Measurements from ENCODE around the gene CACNA1C. TPM values are rescaled to one million over a fixed set of nuclear protein-coding genes. Genes with fewer than 3 reads are reported as not detected.

The CACNA1C gene
- total RNA-seq, 8 experiments from 2014 or later, result 0.97 to 36.4 (median 5.1) TPM

DNA sequence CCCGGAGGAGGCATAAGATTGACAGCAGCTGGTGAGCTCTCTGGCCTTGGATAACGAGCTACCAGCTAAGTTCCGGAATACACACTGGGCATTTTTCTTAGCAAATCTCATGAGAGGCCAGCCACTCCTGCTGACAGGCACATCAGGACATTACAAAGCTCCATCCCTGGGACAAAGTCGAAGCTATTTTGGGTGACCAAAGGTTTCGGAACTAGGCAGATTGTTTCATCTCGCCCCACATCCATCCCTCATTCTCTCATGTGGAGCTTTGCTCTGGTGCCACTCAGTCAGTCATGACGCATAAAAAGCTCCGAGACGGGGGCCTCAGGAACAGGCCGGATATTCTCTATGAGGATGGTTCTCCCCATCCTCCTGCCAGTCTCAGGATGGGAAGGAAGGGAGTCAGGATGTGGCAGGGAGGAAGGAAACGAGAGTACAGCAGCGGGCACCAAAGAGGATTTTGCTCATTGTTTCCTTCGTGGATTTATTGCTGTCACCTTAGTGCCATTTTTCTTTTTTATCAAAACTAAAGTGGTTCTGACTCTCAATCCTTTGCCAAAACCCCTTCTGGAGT is 488.9 kb downstream of the CACNA1C start:
- Histone ChIP-seq H3K4me1 (replicated peaks in 1 of 2) (no peaks in the 10 kb centered on the region), H3K27ac (no peak overlapping the region), H3K4me3 (no peak overlapping the region)
- in situ Hi-C loops (cut with MboI; ENCODE audit: low pct_unique_long_range_greater_than_20kb in 2 of 9, low sequenced_read_pairs in 9 of 9, unreplicated experiment in 9 of 9), result no loop called here
- no peak for ATAC-seq (replicated peaks in 6 of 8)
- 20 to 95% (median 89%) methylated on average over 1 to 6 of the region's 13 CpGs for WGBS, 10 experiments

DNA sequence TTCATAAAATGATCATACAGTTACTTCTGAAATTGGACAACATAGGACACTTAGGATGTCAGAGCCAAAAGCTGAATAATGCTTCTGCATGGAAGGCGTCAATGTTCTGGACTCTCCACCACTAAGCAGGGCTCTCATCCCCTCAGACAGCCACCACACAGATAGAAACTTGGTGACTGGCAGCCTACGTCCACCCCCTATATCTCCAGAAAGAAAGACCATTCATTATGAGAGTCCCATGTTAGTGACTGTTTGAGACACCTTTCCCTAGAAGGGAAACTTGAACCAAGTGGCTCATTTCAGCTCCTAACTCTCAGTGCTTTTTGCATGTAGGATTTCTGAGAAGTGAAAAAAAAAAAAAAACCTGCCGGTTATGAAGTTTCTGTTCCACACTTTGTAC is 491.0 kb downstream of the CACNA1C start:
- 64 to 100% (median 80%) methylated on average over 1 to 3 of the region's 3 CpGs; no CpG with 5 or more reads in 1 of the 10 experiments for WGBS, 10 experiments
- no peak overlapping the region for H3K27ac ChIP-seq
- H3K4me1 ChIP-seq (replicated peaks in 1 of 2), result no peaks in the 10 kb centered on the region
- no peak overlapping the region for H3K4me3 ChIP-seq
- no peak for ATAC-seq (replicated peaks in 6 of 8)
- in situ Hi-C loops (cut with MboI; ENCODE audit: low pct_unique_long_range_greater_than_20kb in 2 of 9, low sequenced_read_pairs in 9 of 9, unreplicated experiment in 9 of 9), result no loop called here

DNA sequence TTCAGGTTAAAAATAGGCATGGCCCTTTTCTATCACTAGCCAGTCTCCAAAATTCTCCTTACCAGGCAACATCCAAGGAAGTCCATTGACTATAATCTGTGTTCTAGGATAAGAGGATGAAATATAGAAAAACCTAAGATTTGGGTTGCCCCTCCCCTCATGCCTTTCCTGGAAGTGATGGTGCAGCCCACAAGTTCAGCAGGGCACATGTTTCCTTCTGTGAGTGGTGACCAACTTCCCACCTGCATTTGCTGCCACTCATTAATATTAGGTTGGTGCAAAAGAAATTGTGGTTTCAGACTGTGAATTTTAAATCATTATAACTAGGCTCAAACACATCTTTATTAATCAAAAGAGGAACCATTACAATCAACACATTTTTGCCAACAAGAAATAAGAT is 491.4 kb downstream of the CACNA1C start:
- H3K4me1 ChIP-seq (replicated peaks in 1 of 2), result no peaks in the 10 kb centered on the region
- in situ Hi-C loops (cut with MboI; ENCODE audit: low pct_unique_long_range_greater_than_20kb in 2 of 9, low sequenced_read_pairs in 9 of 9, unreplicated experiment in 9 of 9), result no loop called here
- ATAC-seq (replicated peaks in 6 of 8), result no peak
- H3K4me3 ChIP-seq, result no peak overlapping the region
- no peak overlapping the region for H3K27ac ChIP-seq

DNA sequence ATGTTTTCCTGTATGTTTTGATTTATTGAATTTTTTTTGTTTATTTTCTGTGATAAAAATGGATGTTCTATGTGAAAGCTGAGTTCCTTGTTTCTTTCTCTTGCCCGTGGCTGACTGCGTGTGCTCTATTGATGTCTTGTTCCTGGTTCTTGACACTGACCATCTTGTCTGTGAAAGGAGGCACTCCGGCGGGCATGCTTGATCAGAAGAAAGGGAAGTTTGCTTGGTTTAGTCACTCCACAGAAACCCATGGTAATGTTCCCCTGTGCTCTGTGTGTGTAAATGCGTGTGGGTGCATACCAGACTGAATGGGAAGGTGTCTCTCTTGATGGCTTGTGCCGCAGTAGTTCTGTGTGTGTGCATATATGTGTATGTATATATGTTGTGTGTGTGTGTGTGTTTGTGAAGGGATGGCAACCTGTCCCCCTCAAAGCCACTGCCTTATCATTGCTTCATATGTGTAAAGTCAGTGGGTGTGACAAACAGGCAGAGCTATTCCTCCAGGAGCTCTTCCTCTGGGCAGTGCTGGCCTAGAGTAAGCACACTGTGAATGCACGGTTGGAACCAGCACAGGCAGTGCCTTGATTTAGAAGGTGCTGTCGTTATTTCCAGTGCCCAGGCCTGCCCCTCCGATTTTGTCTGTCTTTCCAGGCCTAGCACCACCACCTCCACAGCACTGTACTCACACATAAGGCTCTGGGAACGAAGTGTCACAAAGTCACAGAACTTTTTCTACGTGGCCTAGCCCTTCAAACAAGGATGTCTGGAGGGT is 494.7 kb downstream of the CACNA1C start:
- Histone ChIP-seq H3K27ac (no peak overlapping the region), H3K4me3 (no peak overlapping the region), H3K4me1 (replicated peaks in 1 of 2) (no peaks in the 10 kb centered on the region)
- in situ Hi-C loops (cut with MboI; ENCODE audit: low pct_unique_long_range_greater_than_20kb in 2 of 9, low sequenced_read_pairs in 9 of 9, unreplicated experiment in 9 of 9), result no loop called here
- 78 to 92% (median 83%) methylated on average over 4 to 8 of the region's 11 CpGs; no CpG with 5 or more reads in 2 of the 10 experiments for WGBS, 10 experiments
- ATAC-seq (replicated peaks in 6 of 8), result no peak

DNA sequence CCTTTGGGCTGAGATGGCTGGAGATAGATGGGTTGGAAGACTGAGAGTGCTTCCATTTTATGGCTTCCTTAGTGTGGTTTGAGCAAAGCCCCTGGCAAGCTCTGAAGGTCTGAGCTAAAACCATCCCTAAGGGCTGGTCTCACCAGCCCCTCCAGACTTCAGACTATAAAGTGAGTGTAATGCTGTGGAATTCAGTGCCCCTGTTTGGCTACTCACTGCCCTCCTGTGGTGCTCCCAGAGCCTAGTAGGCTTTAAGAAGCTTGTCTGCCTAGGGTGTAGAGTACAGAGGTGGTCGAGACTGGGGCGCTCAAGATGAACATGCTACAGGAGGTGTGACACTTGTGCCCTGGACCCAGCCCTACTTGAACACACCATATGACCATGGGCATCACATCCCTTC is 495.3 kb downstream of the CACNA1C start:
- no peak for ATAC-seq (replicated peaks in 6 of 8)
- H3K27ac ChIP-seq, result no peak overlapping the region
- H3K4me1 ChIP-seq (replicated peaks in 1 of 2), result no peaks in the 10 kb centered on the region
- in situ Hi-C loops (cut with MboI; ENCODE audit: low pct_unique_long_range_greater_than_20kb in 2 of 9, low sequenced_read_pairs in 9 of 9, unreplicated experiment in 9 of 9), result no loop called here
- H3K4me3 ChIP-seq, result no peak overlapping the region
- WGBS, 10 experiments, result 70 to 100% (median 81%) methylated on average over 1 to 2 of the region's 2 CpGs; no CpG with 5 or more reads in 6 of the 10 experiments

DNA sequence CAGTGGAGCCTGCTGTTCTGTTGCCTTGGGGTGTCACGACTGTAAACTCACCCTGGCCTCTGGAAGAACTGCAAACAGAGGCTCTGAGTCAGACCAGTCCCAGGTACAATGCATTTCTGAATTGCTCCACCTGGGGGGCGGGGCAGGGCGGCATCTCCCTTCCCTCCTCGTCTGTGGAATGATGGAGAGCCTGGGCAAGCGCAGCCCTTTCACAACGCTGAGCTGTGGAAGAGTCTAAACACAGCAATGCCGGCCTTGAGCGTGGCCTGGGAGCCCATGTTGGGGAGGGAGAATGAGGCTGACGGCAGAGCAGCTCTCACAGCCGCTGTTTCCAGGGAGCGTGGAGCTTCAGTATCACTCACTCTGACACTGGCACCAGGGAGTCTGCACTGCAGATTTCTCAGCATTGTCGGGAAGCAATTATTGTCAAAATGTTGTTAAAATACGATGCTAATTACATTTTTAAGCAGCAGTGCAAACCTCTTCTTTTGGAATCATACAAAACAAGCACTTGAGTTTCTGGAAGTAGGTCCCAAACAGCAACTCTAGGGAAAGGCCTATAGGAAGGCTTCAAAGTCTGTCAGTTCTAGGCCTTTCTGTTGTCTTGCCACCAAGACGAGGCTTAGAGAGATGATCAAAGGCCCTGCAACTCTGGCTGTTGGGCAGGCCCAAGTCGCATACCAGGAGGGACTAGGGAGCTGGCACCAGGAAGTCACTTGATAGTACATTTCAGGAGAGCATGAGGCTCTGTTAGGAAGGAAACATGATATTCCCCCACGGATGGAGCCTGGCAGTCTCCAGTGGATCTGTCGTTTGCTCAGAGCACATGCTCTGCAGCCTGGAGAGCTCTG is 498.0 kb downstream of the CACNA1C start:
- WGBS, 10 experiments, result 40 to 100% (median 77%) methylated on average over 1 to 11 of the region's 17 CpGs; no CpG with 5 or more reads in 1 of the 10 experiments
- no peaks in the 10 kb centered on the region for H3K4me1 ChIP-seq (replicated peaks in 1 of 2)
- H3K4me3 ChIP-seq, result no peak overlapping the region
- in situ Hi-C loops (cut with MboI; ENCODE audit: low pct_unique_long_range_greater_than_20kb in 2 of 9, low sequenced_read_pairs in 9 of 9, unreplicated experiment in 9 of 9), result no loop called here
- H3K27ac ChIP-seq, result no peak overlapping the region
- peak in 5 of 8 experiments; percentile 22 to 88 (median 56) for ATAC-seq (replicated peaks in 6 of 8)

DNA sequence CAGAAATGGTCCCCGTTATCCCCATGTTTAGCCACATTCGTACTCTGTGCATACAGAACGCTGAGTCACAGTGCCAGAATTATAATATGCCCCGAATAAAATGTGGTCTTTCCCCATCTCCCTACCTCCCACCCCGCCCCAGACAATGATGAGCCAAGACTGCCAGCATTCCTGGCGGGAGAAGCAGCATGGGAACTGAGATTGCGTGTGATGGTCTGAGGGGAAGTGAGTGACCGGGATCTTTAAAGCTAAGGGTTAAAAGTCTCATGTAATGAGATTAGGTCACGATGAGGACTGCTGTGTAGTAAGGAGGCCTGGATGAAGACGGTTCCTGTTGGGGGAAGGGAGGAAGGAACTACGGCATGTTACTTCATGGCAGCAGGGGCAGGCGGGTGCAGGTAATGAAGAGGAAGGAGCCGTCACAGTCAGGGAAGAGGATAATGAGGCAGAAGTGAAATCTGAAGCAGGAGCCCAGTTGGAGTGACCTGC is 498.7 kb downstream of the CACNA1C start:
- no peak overlapping the region for H3K4me3 ChIP-seq
- 73 to 100% (median 83%) methylated on average over 1 to 11 of the region's 13 CpGs; no CpG with 5 or more reads in 1 of the 10 experiments for WGBS, 10 experiments
- H3K27ac ChIP-seq, result no peak overlapping the region
- in situ Hi-C loops (cut with MboI; ENCODE audit: low pct_unique_long_range_greater_than_20kb in 2 of 9, low sequenced_read_pairs in 9 of 9, unreplicated experiment in 9 of 9), result no loop called here
- no peaks in the 10 kb centered on the region for H3K4me1 ChIP-seq (replicated peaks in 1 of 2)
- peak in 1 of 8 experiments; percentile 42 for ATAC-seq (replicated peaks in 6 of 8)

DNA sequence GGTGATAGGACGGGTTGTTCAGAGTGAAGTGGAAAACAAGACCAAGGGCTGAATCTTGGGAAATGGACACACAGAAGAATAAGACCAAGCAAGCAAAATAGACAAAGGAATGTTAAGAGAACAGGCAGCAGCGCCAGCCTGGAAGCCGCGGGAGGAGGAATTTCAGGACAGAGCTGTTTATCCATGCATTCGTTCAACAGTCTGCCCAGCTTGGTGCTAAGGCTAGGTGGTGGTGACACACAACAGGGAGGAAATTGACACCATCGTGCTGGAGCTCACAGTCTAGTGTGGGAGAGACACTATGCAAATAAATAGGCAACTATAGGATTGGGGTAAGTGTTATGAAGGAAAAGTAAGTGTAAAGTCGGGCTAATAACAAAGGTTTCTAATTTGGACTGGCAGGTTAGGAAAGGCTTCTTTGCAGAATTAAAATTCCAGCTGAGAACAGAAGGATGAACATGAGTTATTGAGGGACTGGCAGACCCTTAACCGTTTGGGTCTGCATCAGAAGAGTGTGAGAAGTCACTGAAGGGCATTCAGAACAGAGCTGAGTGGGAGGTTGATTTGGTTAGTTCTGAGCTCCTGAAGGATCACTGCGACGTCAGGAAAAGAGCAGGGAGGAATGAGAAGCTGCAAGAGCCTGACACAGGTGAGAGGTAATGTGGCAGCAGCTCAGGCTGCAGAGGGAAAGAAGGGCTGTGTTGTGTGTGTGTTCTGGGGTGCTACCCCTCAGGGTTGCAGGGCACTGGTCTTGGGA is 499.4 kb downstream of the CACNA1C start:
- WGBS, 10 experiments, result 56 to 100% (median 78%) methylated on average over 1 to 9 of the region's 10 CpGs
- no peak overlapping the region for H3K27ac ChIP-seq
- no peak overlapping the region for H3K4me3 ChIP-seq
- in situ Hi-C loops (cut with MboI; ENCODE audit: low pct_unique_long_range_greater_than_20kb in 2 of 9, low sequenced_read_pairs in 9 of 9, unreplicated experiment in 9 of 9), result no loop called here
- no peaks in the 10 kb centered on the region for H3K4me1 ChIP-seq (replicated peaks in 1 of 2)
- ATAC-seq (replicated peaks in 6 of 8), result no peak

DNA sequence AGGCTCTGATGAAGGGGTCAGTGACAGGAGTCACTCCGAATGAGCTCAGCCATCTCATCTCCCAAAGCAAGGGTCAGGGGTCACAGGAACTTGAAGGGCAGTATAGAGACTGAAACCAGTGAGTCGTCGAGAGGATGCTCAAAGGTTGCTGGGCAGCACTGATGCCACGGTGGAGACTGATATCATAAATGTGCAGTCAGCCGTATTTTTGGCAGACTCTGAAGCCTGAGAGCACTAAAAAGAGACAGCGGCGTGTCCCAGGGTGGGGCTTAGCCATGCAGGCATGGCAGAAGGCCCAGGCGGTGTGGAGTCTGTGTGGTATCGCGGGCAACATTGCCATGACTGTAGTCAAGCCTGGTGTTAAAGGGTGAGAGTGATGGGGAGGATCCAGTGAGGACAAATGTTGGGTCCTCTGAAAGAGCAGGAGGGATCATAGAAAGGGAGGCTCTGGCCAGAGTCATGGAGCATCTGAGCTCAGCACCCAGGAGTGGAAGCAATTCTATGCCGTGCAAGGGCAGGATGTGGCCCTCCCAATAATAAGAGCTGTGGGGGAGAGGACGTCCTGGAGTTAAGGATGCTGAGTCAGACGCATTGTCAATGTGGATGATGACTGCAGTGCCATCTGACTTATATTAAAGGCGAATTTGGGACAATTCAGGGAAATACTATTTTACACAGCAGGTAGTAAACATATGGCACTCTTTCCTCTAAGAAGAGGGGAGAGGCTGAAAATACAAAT is 500.8 kb downstream of the CACNA1C start:
- Histone ChIP-seq H3K4me1 (replicated peaks in 1 of 2) (no peaks in the 10 kb centered on the region), H3K27ac (no peak overlapping the region), H3K4me3 (no peak overlapping the region)
- WGBS, 10 experiments, result 40 to 93% (median 80%) methylated on average over 1 to 11 of the region's 14 CpGs; no CpG with 5 or more reads in 1 of the 10 experiments
- ATAC-seq (replicated peaks in 6 of 8), result no peak
- in situ Hi-C loops (cut with MboI; ENCODE audit: low pct_unique_long_range_greater_than_20kb in 2 of 9, low sequenced_read_pairs in 9 of 9, unreplicated experiment in 9 of 9), result no loop called here

DNA sequence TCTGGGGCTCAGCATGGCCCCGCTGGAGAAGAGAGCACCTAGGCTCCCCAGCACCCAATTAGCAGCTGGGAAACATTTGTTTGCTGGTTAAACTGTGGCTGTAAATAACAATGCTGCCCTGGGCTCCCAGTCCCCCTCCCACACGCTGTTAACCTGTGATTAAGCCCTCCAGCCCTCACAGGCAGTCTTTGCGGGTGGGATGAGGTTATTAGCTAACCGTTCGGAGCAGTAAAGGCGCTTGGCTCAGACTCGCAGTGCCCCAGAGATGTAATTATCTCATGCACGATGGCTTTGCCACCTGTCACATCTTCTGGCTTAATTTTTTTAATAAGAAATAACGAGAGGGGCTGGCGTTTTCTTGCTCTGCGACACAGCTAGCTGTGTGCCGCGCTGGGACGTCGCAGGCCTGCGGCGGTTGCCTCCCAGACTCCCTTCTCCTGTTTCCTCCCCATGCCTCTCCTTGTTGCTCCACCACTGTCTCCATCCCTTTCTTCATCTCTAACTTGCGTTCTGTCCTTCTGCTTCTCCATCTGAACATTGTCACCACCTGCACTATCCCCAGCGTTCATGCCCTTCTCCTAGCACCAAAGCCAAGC is 502.8 kb downstream of the CACNA1C start:
- 57 to 98% (median 80%) methylated on average over 4 to 16 of the region's 19 CpGs for WGBS, 10 experiments
- peak in 2 of 8 experiments; percentile 54 to 78 for ATAC-seq (replicated peaks in 6 of 8)
- Histone ChIP-seq H3K4me1 (replicated peaks in 1 of 2) (no peaks in the 10 kb centered on the region), H3K4me3 (no peak overlapping the region), H3K27ac (no peak overlapping the region)
- in situ Hi-C loops (cut with MboI; ENCODE audit: low pct_unique_long_range_greater_than_20kb in 2 of 9, low sequenced_read_pairs in 9 of 9, unreplicated experiment in 9 of 9), result no loop called here

DNA sequence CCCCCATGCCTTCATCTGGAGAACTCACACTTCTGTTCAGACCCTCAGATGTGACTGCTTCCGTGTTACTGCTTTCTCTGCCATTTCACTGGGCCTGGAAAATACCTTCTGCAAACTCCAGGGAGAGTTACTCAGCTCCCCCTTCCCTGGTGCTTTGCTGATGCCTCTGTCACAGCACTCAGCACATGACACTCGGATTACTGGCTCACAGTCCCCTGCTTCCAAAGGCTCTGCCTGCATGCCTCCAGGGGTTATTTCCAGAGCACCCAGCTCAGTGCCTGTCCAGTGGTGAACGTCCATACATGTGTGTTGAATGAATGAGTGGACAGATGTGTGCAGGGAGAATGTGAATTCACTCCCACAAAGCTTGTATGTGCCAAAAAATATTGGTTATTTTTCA is 504.8 kb downstream of the CACNA1C start:
- peak in 1 of 8 experiments; percentile 75 for ATAC-seq (replicated peaks in 6 of 8)
- no peak overlapping the region for H3K4me3 ChIP-seq
- no peak overlapping the region for H3K27ac ChIP-seq
- H3K4me1 ChIP-seq (replicated peaks in 1 of 2), result no peaks in the 10 kb centered on the region
- in situ Hi-C loops (cut with MboI; ENCODE audit: low pct_unique_long_range_greater_than_20kb in 2 of 9, low sequenced_read_pairs in 9 of 9, unreplicated experiment in 9 of 9), result no loop called here
- 0 to 100% (median 66%) methylated on average over 1 to 3 of the region's 3 CpGs; no CpG with 5 or more reads in 2 of the 10 experiments for WGBS, 10 experiments

DNA sequence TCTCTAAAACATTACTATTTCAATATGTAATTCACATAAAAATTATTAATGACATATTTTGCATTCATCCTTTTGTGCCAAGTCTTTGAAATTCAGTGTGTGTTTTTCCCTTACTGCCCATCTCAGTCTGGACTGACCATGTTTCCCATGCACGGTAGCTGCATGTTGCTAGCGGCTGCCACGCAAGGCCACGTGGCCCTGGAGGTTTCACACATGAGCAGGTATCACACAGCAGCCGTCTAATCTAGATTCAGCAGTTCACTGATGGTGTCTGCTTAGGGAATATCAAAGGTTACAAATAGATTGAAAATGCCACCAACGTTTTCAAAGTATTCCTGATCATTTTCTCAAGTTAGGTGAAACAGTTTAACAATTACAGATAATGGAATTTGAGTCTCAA is 507.1 kb downstream of the CACNA1C start:
- ATAC-seq (replicated peaks in 6 of 8), result no peak
- no peak overlapping the region for H3K4me3 ChIP-seq
- no peaks in the 10 kb centered on the region for H3K4me1 ChIP-seq (replicated peaks in 1 of 2)
- WGBS, 10 experiments, result 20 to 95% (median 72%) methylated on average over 1 to 5 of the region's 6 CpGs; no CpG with 5 or more reads in 1 of the 10 experiments
- in situ Hi-C loops (cut with MboI; ENCODE audit: low pct_unique_long_range_greater_than_20kb in 2 of 9, low sequenced_read_pairs in 9 of 9, unreplicated experiment in 9 of 9), result no loop called here
- H3K27ac ChIP-seq, result no peak overlapping the region
